HG03575 (cell line): ENCODE measurements around the gene GNPDA1.
A peak's percentile ranks its signal among the peaks of the same experiment; 100 is the strongest.

Experiments used
- ATAC-seq: cut with Tn5 transposase; IDR thresholded peaks from one replicate; pipeline ENCODE4 v1.9.1; 2021; ENCODE audit not compliant: unreplicated experiment, insufficient number of reproducible peaks, low FRiP score; ENCODE audit errors: extremely low read depth

Gene GNPDA1

GRCh38 chr5:142025637-142026036, 12.8 kb upstream of the GNPDA1 start:
- no peak for ATAC-seq

GRCh38 chr5:142024771-142025304, 12.0 kb upstream of the GNPDA1 start:
- ATAC-seq: peak; percentile 69

GRCh38 chr5:142023836-142024235, 11.0 kb upstream of the GNPDA1 start:
- no peak for ATAC-seq

GRCh38 chr5:142020122-142020659, 7.4 kb upstream of the GNPDA1 start:
- ATAC-seq: no peak

GRCh38 chr5:142017832-142018427, 5.1 kb upstream of the GNPDA1 start:
- no peak for ATAC-seq

GRCh38 chr5:142016556-142016955, 3.7 kb upstream of the GNPDA1 start:
- ATAC-seq: no peak

GRCh38 chr5:142015781-142016533, 3.1 kb upstream of the GNPDA1 start:
- no peak for ATAC-seq

GRCh38 chr5:142014911-142015584, 2.2 kb upstream of the GNPDA1 start:
- no peak for ATAC-seq

GRCh38 chr5:142013734-142014521, 1.1 kb upstream of the GNPDA1 start:
- ATAC-seq: no peak

- ATAC-seq: no peak
These were observed 541 bp downstream of the GNPDA1 start for GRCh38 chr5:142012186-142012785.

GRCh38 chr5:142011572-142012185, 1.1 kb downstream of the GNPDA1 start:
- ATAC-seq: no peak

- no peak for ATAC-seq
These were observed 2.9 kb downstream of the GNPDA1 start for GRCh38 chr5:142009886-142010285.

GRCh38 chr5:142008813-142009212, 4.0 kb downstream of the GNPDA1 start:
- no peak for ATAC-seq

- no peak for ATAC-seq
These were observed 5.6 kb downstream of the GNPDA1 start for GRCh38 chr5:142007237-142007544.

GRCh38 chr5:142006363-142007236, 6.2 kb downstream of the GNPDA1 start:
- ATAC-seq: no peak

- no peak for ATAC-seq
These were observed 9.5 kb downstream of the GNPDA1 start for GRCh38 chr5:142003266-142003800.
